Lower lobe of right lung (tissue), 2 donors: Measurements from ENCODE around the gene ZNF516. TPM values are rescaled to one million over a fixed set of nuclear protein-coding genes. Genes with fewer than 3 reads are reported as not detected.

Experiments used
- ATAC-seq, 2 donors: fragments of 200-7000 bp; cut with Tn5 transposase; one replicate each; pipeline ENCODE4 v1.9.1; 2020 to 2022; ENCODE audit warnings: mild to moderate bottlenecking in 2 of 2, moderate library complexity in 2 of 2
- DNase-seq: peaks from one replicate; pipeline ENCODE4 v3.0.0-alpha.2; 2020
- H3K27ac ChIP-seq: fragments of 200-600 bp; one replicate; pipeline ENCODE4 v1.8.0; 2022
- H3K27me3 ChIP-seq: fragments of 200-600 bp; one replicate; pipeline ENCODE4 v1.8.0; 2022; ENCODE audit warnings: low read depth
- H3K36me3 ChIP-seq: fragments of 200-600 bp; one replicate; pipeline ENCODE4 v1.8.0; 2022; ENCODE audit warnings: mild to moderate bottlenecking
- H3K4me1 ChIP-seq: fragments of 200-600 bp; one replicate; pipeline ENCODE4 v1.8.0; 2022
- H3K4me3 ChIP-seq: fragments of 200-600 bp; one replicate; pipeline ENCODE4 v1.8.0; 2022; ENCODE audit warnings: mild to moderate bottlenecking
- H3K9me3 ChIP-seq: fragments of 200-600 bp; one replicate; pipeline ENCODE4 v1.8.0; 2022
- CTCF ChIP-seq: fragments of 200-600 bp; IDR thresholded peaks from one replicate; pipeline ENCODE4 v1.8.0; 2022; ENCODE audit warnings: antibody characterized with exemption, mild to moderate bottlenecking
- intact Hi-C: fragments of 100-400 bp; cut with DNase I; formaldehyde crosslinking; loops from one replicate; pipeline ENCODE4 v1.11.0; 2022
- total RNA-seq: library from RNA; stranded (reverse); fragmentation: NEBNext Ultra II Directional; extraction: Animal tissue kit (Norgen Biotek cat#: 25700); gene quantifications from one replicate; pipeline ENCODE4 v1.2.1, GENCODE V29; 2021
- donor health status: DM: no; HTN: yes; CAD: no; lungs with severe emphysema.

The ZNF516 gene
- total RNA-seq, 1 donor from 2014 or later, result 28.8 TPM

- TF ChIP-seq CTCF, result no peak
- no peaks in the 10 kb centered on the region for H3K9me3 ChIP-seq
- peaks cover 5% of the 10 kb centered on the region for H3K27me3 ChIP-seq
- H3K36me3 ChIP-seq, result no peaks in the 10 kb centered on the region
- no peak for DNase-seq
- no peaks in the 10 kb centered on the region for H3K4me1 ChIP-seq
- H3K27ac ChIP-seq, result no peak overlapping the region
- ATAC-seq, result no peak
- H3K4me3 ChIP-seq, result peak overlapping the region; percentile 40
- intact Hi-C loops, result no loop called here
Observed at GRCh38 chr18:76518860-76519538, 24.0 kb upstream of the ZNF516 start.

- TF ChIP-seq CTCF, result no peak
- Histone ChIP-seq H3K27me3 (peaks cover 5% of the 10 kb centered on the region), H3K27ac (no peak overlapping the region), H3K4me3 (peak overlapping the region; percentile 40), H3K9me3 (no peaks in the 10 kb centered on the region), H3K4me1 (no peaks in the 10 kb centered on the region), H3K36me3 (no peaks in the 10 kb centered on the region)
- intact Hi-C loops, result no loop called here
- DNase-seq, result peak; percentile 59
- ATAC-seq, result peak; percentile 55 to 62
Observed at GRCh38 chr18:76518123-76518859, 23.2 kb upstream of the ZNF516 start.

GRCh38 chr18:76515576-76515975 lies 20.5 kb upstream of the ZNF516 start:
- intact Hi-C loops, result no loop called here
- Histone ChIP-seq H3K4me3 (no peak overlapping the region), H3K4me1 (no peaks in the 10 kb centered on the region), H3K27me3 (peaks cover 5% of the 10 kb centered on the region), H3K9me3 (no peaks in the 10 kb centered on the region), H3K36me3 (no peaks in the 10 kb centered on the region), H3K27ac (no peak overlapping the region)
- ATAC-seq (no peak), DNase-seq (no peak)
- no peak for TF ChIP-seq CTCF

GRCh38 chr18:76514573-76514972 lies 19.5 kb upstream of the ZNF516 start:
- ATAC-seq, result no peak
- no peaks in the 10 kb centered on the region for H3K4me1 ChIP-seq
- peaks cover 5% of the 10 kb centered on the region for H3K27me3 ChIP-seq
- no peak for TF ChIP-seq CTCF
- intact Hi-C loops, result no loop called here
- H3K4me3 ChIP-seq, result no peak overlapping the region
- H3K36me3 ChIP-seq, result no peaks in the 10 kb centered on the region
- H3K27ac ChIP-seq, result no peak overlapping the region
- no peaks in the 10 kb centered on the region for H3K9me3 ChIP-seq
- no peak for DNase-seq

GRCh38 chr18:76507830-76508385 lies 12.9 kb upstream of the ZNF516 start:
- intact Hi-C loops, result no loop called here
- no peak for DNase-seq

More at GRCh38 chr18:76507830-76508385, 12.9 kb upstream of the ZNF516 start:
- Histone ChIP-seq H3K36me3 (no peaks in the 10 kb centered on the region), H3K27me3 (no peaks in the 10 kb centered on the region), H3K4me3 (no peak overlapping the region), H3K4me1 (no peaks in the 10 kb centered on the region), H3K27ac (no peak overlapping the region), H3K9me3 (no peaks in the 10 kb centered on the region)
- TF ChIP-seq CTCF, result no peak
- ATAC-seq, result peak in 1 of 2 donors; percentile 11
